A549 treated with CpdA at 1 μM for 4 hours (cell line): Measurements from ENCODE around the gene GAS2. TPM values are rescaled to one million over a fixed set of nuclear protein-coding genes. Genes with fewer than 3 reads are reported as not detected.

Experiments used
- total RNA-seq: library from RNA; stranded (reverse); fragments of 200-300 nt; extraction: Qiagen RNA extraction; gene quantifications from 5 replicates; pipeline ENCODE4 v1.2.3, GENCODE V29; 2022; ENCODE audit warnings: low read depth

Gene GAS2
- total RNA-seq, result 0.67 to 1.4 TPM (median 0.93 TPM) in 5 replicates

DNA sequence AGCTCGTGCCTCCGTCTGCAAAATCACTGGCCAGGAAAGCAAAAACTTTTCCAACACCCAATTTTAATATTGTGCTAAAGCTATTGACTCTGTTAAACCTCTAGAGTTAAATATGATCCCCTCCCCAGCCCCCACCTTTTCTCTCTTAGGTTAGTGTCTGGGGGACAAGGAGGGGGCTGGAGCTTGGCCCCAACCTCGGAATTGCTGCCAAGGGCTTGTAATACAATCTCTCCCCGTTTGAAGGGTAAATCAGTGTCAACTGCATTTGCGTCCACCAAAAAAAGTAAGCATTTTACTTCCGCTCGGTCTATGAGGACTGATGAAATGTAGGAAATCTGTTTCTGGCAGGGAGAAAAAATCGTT lies at the start of gene GAS2:
GAS2 (plus strand) TSS at position 287 of the 363 bp plus-strand sequence. CDS start 8,259 bp downstream, outside the sequence.

DNA sequence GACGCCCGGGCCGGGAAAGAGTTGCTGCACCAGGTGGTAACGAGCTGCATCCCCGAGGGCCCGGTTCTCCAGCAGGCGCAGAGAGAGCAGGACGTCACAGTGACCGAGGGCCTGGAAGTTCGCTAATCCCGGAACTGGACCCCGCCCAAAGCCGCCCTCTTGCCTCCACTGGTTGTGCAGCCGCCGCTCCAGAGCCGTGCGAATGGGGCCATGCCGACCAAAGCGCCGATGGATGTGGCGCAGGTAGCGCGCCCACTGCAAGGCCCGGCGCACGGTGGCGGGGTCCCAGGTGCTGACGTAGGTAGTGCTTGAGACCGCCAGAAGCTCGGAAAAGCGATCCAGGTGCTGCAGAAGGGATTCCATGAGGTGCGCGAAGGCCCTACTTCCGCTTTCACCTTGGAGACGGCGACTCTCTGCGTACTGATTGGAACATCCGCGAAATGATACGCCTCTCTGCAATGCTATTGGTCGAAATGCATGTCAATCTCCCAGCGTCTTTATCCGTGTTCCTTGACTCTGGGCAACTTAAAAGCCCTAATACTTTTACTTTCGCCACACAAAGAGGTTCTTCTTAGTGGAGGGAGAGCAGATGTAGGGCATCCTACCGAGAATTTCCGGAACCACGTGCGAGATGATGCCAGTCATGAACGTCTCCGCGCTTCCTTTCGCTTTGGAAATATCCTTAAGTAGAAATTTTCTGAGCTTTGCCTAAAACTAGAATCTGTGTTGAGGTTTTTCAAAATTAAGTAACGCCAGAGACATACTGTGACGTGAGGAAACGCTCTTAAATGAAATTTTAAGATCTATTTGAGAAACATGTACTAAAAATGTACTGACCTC lies 40.7 kb upstream of the GAS2 start, which contains the start of gene FANCF:
FANCF (minus strand) TSS at position 376 of the 840 bp plus-strand sequence; CDS start at position 363, 13 bp downstream.

DNA sequence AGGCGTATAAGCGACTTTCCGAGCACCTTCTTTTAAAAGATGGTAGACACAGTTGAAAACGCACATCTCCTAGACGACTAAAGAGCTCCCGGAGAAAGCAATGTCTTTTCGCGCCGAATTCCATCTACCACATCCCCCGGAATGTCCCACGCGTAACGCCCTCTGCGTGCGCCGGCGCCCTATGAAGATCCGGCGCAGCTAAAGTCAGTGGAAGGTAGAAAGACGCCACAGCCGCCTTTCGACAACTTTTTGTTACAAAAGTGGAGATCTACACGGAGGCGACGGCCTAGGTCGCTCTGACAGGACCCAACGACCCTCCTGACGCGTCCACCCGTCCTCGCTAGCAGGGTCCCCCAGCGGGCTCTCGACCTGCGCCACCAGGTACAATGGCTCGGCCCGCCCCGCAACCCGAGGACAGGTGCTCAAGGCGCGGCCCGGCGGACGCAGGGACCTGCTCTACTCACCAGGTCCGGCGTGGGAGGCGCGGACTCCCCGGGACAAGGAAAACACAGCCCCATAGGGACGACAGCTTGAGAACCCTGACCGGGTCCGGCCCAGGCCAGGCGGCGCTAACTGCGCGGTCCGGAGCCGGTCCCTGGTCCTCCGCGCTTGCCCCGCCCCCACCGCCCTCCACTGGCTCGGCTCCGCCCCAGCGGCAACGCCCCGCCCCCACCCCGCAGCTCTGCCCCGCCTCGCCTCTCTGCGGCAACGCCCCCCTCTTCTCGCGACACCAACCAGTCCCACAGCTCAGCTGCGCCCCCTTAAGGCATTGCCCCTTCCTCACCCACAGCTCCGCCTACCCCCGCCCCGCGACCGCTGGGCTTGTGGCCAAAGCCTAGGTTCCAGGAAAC lies 163.0 kb downstream of the GAS2 start, which contains the start of gene SVIP:
SVIP (minus strand) TSS at position 571 of the 851 bp plus-strand sequence; CDS start at position 518, 53 bp downstream.

DNA sequence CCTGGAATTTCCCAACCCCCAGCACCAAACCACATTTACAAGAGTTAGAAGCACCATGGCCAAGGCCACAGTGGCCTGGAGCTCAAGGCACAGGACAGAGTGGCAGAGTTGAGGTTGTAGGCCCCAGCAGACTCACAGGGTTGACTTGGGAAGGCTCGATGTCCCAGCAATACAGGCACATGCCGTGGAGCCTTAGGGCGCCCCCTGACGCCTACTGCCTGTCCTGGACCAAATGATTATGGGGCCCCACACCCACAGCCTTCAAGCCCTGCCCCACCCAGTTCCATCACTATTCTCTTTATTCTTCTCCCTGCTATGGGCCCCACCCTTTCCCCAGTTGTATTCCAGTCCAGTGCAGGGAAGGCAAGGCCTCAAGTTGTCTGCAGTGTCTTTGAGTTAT lies 193.8 kb downstream of the GAS2 start, which contains the start of gene CCDC179:
CCDC179 (minus strand) TSS at position 234 of the 400 bp plus-strand sequence; CDS start at position 181, 53 bp downstream.

Other genes starting within 250 kb of the GAS2 start
- 6.4 to 8.5 TPM (median 7.8 TPM) in 5 replicates for gene FANCF, start 40.8 kb upstream of the GAS2 start, total RNA-seq
- 9.7 to 15.1 TPM (median 13.2 TPM) in 5 replicates for gene SVIP, start 163.2 kb downstream of the GAS2 start, total RNA-seq
- not detected in 5 replicates for gene CCDC179, start 193.9 kb downstream of the GAS2 start, total RNA-seq